SU-DHL-6 (cell line): Measurements from ENCODE around the gene ITPK1.

Source experiments
- H2AFZ ChIP-seq: fragments of 200-600 bp; sonication (generic); 2 replicates; pipeline ENCODE4 v1.6.1; 2014; ENCODE audit warnings: low read depth, mild to moderate bottlenecking, moderate library complexity, mixed read lengths, antibody characterized with exemption, low read length; ENCODE audit not compliant: severe bottlenecking
- H3F3A ChIP-seq: fragments of 200-600 bp; shearing (Covaris generic); 2 replicates; pipeline ENCODE4 v1.6.0; 2016; ENCODE audit warnings: antibody characterized with exemption, mild to moderate bottlenecking; ENCODE audit not compliant: insufficient read depth
- H3K27ac ChIP-seq: fragments of 200-600 bp; sonication (generic); 2 replicates; pipeline ENCODE4 v1.5.1; 2016; ENCODE audit warnings: low read depth, mild to moderate bottlenecking, low read length, moderate library complexity, mixed read lengths
- H3K27me3 ChIP-seq: fragments of 200-600 bp; sonication (generic), shearing (Covaris generic); 2 replicates; pipeline ENCODE4 v1.6.0; 2014; ENCODE audit warnings: mild to moderate bottlenecking, low read length
- H3K36me3 ChIP-seq: fragments of 200-600 bp; sonication (generic); 2 replicates; pipeline ENCODE4 v1.6.1; 2014; ENCODE audit warnings: mild to moderate bottlenecking, low read length, mixed read lengths
- H3K4me2 ChIP-seq: fragments of 300-600, 200-600 bp; shearing (Covaris generic), sonication (generic); 2 replicates; pipeline ENCODE4 v1.6.0; 2014; ENCODE audit warnings: low read length, low read depth, mild to moderate bottlenecking; ENCODE audit not compliant: poor library complexity, severe bottlenecking
- H3K4me3 ChIP-seq: fragments of 200-600 bp; sonication (generic); 2 replicates; pipeline ENCODE4 v1.5.1; 2014; ENCODE audit warnings: antibody characterized with exemption, low read length, mild to moderate bottlenecking, mixed read lengths; ENCODE audit not compliant: insufficient read depth, poor library complexity, severe bottlenecking
- H3K79me2 ChIP-seq: fragments of 200-600 bp; sonication (generic); 2 replicates; pipeline ENCODE4 v1.6.1; 2014; ENCODE audit warnings: mild to moderate bottlenecking, low read length, moderate library complexity; ENCODE audit not compliant: insufficient read depth
- H3K9ac ChIP-seq: fragments of 200-600 bp; sonication (generic); 2 replicates; pipeline ENCODE4 v1.7.0; 2014; ENCODE audit warnings: mild to moderate bottlenecking, low read length
- H3K9me2 ChIP-seq: fragments of 200-600 bp; sonication (generic); replicated peaks from 2 replicates; pipeline ENCODE4 v1.6.1; 2014; ENCODE audit warnings: low read length; ENCODE audit not compliant: insufficient read depth
- H3K9me3 ChIP-seq: fragments of 200-600 bp; sonication (generic); 2 replicates; pipeline ENCODE4 v1.6.1; 2014; ENCODE audit warnings: low read length, mixed read lengths; ENCODE audit not compliant: insufficient read depth
- H4K20me1 ChIP-seq: fragments of 200-600 bp; sonication (generic); 2 replicates; pipeline ENCODE4 v1.6.1; 2014; ENCODE audit warnings: low read depth, mild to moderate bottlenecking, antibody characterized with exemption, low read length, moderate library complexity, mixed read lengths
- CTCF ChIP-seq: fragments of 200-600 bp; sonication (generic); IDR thresholded peaks from one replicate; pipeline ENCODE4 v1.5.1; 2017; ENCODE audit warnings: antibody characterized with exemption, mild to moderate bottlenecking, low read length, moderate library complexity; ENCODE audit not compliant: insufficient read depth, poor library complexity, severe bottlenecking
- EZH2phosphoT487 ChIP-seq: fragments of 200-600 bp; sonication (generic), shearing (Covaris generic); conservative IDR thresholded peaks from 2 replicates; pipeline ENCODE4 v1.6.1; 2018; ENCODE audit warnings: mild to moderate bottlenecking, antibody characterized with exemption, low read length, moderate library complexity, mixed read lengths

ITPK1 gene

GRCh38 chr14:92953526-92953925 is 162.2 kb downstream of the ITPK1 start:
- Histone ChIP-seq H3K27me3 (no peaks in the 10 kb centered on the region), H3K36me3 (no peaks in the 10 kb centered on the region), H3K9ac (no peak overlapping the region), H3F3A (no peaks in the 10 kb centered on the region), H3K9me2 (no peaks in the 10 kb centered on the region), H3K4me3 (no peak overlapping the region), H4K20me1 (no peaks in the 10 kb centered on the region), H3K4me2 (no peak overlapping the region), H3K79me2 (no peaks in the 10 kb centered on the region), H3K9me3 (no peaks in the 10 kb centered on the region), H2AFZ (no peak overlapping the region), H3K27ac (no peak overlapping the region)
- TF ChIP-seq CTCF (no peak), EZH2phosphoT487 (no peak)

- H3K4me2 ChIP-seq: no peak overlapping the region
- H3K27me3 ChIP-seq: no peaks in the 10 kb centered on the region
- no peak overlapping the region for H3K9ac ChIP-seq
- TF ChIP-seq CTCF (no peak), EZH2phosphoT487 (no peak)
- H3K36me3 ChIP-seq: no peaks in the 10 kb centered on the region
- H3F3A ChIP-seq: no peaks in the 10 kb centered on the region
- H4K20me1 ChIP-seq: no peaks in the 10 kb centered on the region
- no peaks in the 10 kb centered on the region for H3K9me2 ChIP-seq
- H3K4me3 ChIP-seq: no peak overlapping the region
- no peak overlapping the region for H3K27ac ChIP-seq
- H3K79me2 ChIP-seq: no peaks in the 10 kb centered on the region
- H3K9me3 ChIP-seq: no peaks in the 10 kb centered on the region
- H2AFZ ChIP-seq: peak overlapping the region; percentile 6
Measured at GRCh38 chr14:92952481-92953298, 163.0 kb downstream of the ITPK1 start.

- TF ChIP-seq EZH2phosphoT487 (no peak), CTCF (peak; percentile 79)
- Histone ChIP-seq H3K36me3 (no peaks in the 10 kb centered on the region), H4K20me1 (no peaks in the 10 kb centered on the region), H3K4me3 (no peak overlapping the region), H3K4me2 (no peak overlapping the region), H3K79me2 (no peaks in the 10 kb centered on the region), H3F3A (no peaks in the 10 kb centered on the region), H3K9ac (no peak overlapping the region), H3K9me3 (no peaks in the 10 kb centered on the region), H3K9me2 (no peaks in the 10 kb centered on the region), H3K27ac (no peak overlapping the region), H2AFZ (peak overlapping the region; percentile 56), H3K27me3 (no peaks in the 10 kb centered on the region)
Measured at GRCh38 chr14:92951912-92952471, 163.7 kb downstream of the ITPK1 start.
